Muscle layer of colon (tissue), 2 donors: Measurements from ENCODE around the gene TRAPPC10.
A peak's percentile ranks its signal among the peaks of the same experiment; 100 is the strongest.

Source experiments
- H3K27ac ChIP-seq: one replicate; pipeline ENCODE4 v1.7.0; 2013; ENCODE audit warnings: low read depth, mild to moderate bottlenecking, low read length, moderate library complexity
- H3K27me3 ChIP-seq, 2 donors: one replicate each; pipeline ENCODE4 v1.7.0; 2013; ENCODE audit warnings: low read length in 2 of 2, mild to moderate bottlenecking in 2 of 2; ENCODE audit not compliant: insufficient read depth in 2 of 2, control insufficient read depth in 1 of 2
- H3K36me3 ChIP-seq: one replicate; pipeline ENCODE4 v1.7.0; 2013; ENCODE audit warnings: mild to moderate bottlenecking, low read length; ENCODE audit not compliant: insufficient read depth
- H3K4me1 ChIP-seq: one replicate; pipeline ENCODE4 v1.7.0; 2013; ENCODE audit warnings: mild to moderate bottlenecking, low read length; ENCODE audit not compliant: insufficient read depth
- H3K4me3 ChIP-seq, 2 donors: one replicate each; pipeline ENCODE4 v1.7.0; 2013; ENCODE audit warnings: low read length in 2 of 2, low read depth in 1 of 2, mild to moderate bottlenecking in 1 of 2, moderate library complexity in 1 of 2
- H3K9ac ChIP-seq: one replicate; pipeline ENCODE4 v1.7.0; 2013; ENCODE audit warnings: low read length
- H3K9me3 ChIP-seq: one replicate; pipeline ENCODE4 v1.7.0; 2013; ENCODE audit warnings: mild to moderate bottlenecking, low read length
- donor health status: abdominal sarcoma.
- donor health status: Adenocarcinoma of cecum.

The TRAPPC10 gene

GRCh38 chr21:43993420-43993934 lies 18.6 kb upstream of the TRAPPC10 start:
- no peaks in the 10 kb centered on the region for H3K9me3 ChIP-seq
- no peak overlapping the region for H3K27ac ChIP-seq
- no peaks in the 10 kb centered on the region for H3K36me3 ChIP-seq
- no peak overlapping the region for H3K9ac ChIP-seq
- no peaks in the 10 kb centered on the region for H3K4me1 ChIP-seq
- H3K27me3 ChIP-seq, result no peaks in the 10 kb centered on the region
- H3K4me3 ChIP-seq, result no peak overlapping the region

- Histone ChIP-seq H3K27me3 (no peaks in the 10 kb centered on the region), H3K9ac (no peak overlapping the region), H3K4me1 (no peaks in the 10 kb centered on the region), H3K9me3 (no peaks in the 10 kb centered on the region), H3K27ac (no peak overlapping the region), H3K4me3 (no peak overlapping the region), H3K36me3 (no peaks in the 10 kb centered on the region)
Measured at GRCh38 chr21:43994085-43994484, 18.0 kb upstream of the TRAPPC10 start.

GRCh38 chr21:43994646-43995045 lies 17.5 kb upstream of the TRAPPC10 start:
- H3K4me1 ChIP-seq, result no peaks in the 10 kb centered on the region
- no peaks in the 10 kb centered on the region for H3K27me3 ChIP-seq
- H3K4me3 ChIP-seq, result no peak overlapping the region
- H3K36me3 ChIP-seq, result no peaks in the 10 kb centered on the region
- H3K9ac ChIP-seq, result no peak overlapping the region
- no peak overlapping the region for H3K27ac ChIP-seq
- no peaks in the 10 kb centered on the region for H3K9me3 ChIP-seq

GRCh38 chr21:43995521-43996105 lies 16.5 kb upstream of the TRAPPC10 start:
- H3K27ac ChIP-seq, result no peak overlapping the region
- H3K27me3 ChIP-seq, result no peaks in the 10 kb centered on the region
- H3K4me1 ChIP-seq, result no peaks in the 10 kb centered on the region
- H3K36me3 ChIP-seq, result no peaks in the 10 kb centered on the region
- H3K9ac ChIP-seq, result no peak overlapping the region
- no peak overlapping the region for H3K4me3 ChIP-seq
- no peaks in the 10 kb centered on the region for H3K9me3 ChIP-seq

- Histone ChIP-seq H3K4me3 (no peak overlapping the region), H3K9ac (no peak overlapping the region), H3K36me3 (no peaks in the 10 kb centered on the region), H3K27ac (no peak overlapping the region), H3K27me3 (no peaks in the 10 kb centered on the region), H3K4me1 (no peaks in the 10 kb centered on the region), H3K9me3 (no peaks in the 10 kb centered on the region)
Measured at GRCh38 chr21:43997766-43998742, 14.1 kb upstream of the TRAPPC10 start.

GRCh38 chr21:44000360-44000759 lies 11.7 kb upstream of the TRAPPC10 start:
- no peak overlapping the region for H3K9ac ChIP-seq
- H3K27me3 ChIP-seq, result no peaks in the 10 kb centered on the region
- no peaks in the 10 kb centered on the region for H3K4me1 ChIP-seq
- no peak overlapping the region for H3K27ac ChIP-seq
- H3K36me3 ChIP-seq, result no peaks in the 10 kb centered on the region
- no peak overlapping the region for H3K4me3 ChIP-seq
- H3K9me3 ChIP-seq, result no peaks in the 10 kb centered on the region

GRCh38 chr21:44002511-44002910 lies 9.6 kb upstream of the TRAPPC10 start:
- Histone ChIP-seq H3K9ac (no peak overlapping the region), H3K9me3 (no peaks in the 10 kb centered on the region), H3K4me1 (peaks cover 9% of the 10 kb centered on the region), H3K4me3 (no peak overlapping the region), H3K36me3 (no peaks in the 10 kb centered on the region), H3K27ac (no peak overlapping the region), H3K27me3 (no peaks in the 10 kb centered on the region)

- H3K27me3 ChIP-seq, result no peaks in the 10 kb centered on the region
- H3K4me3 ChIP-seq, result no peak overlapping the region
- no peak overlapping the region for H3K9ac ChIP-seq
- H3K9me3 ChIP-seq, result no peaks in the 10 kb centered on the region
- no peak overlapping the region for H3K27ac ChIP-seq
- no peaks in the 10 kb centered on the region for H3K36me3 ChIP-seq
- peaks cover 9% of the 10 kb centered on the region for H3K4me1 ChIP-seq
Measured at GRCh38 chr21:44003307-44003966, 8.7 kb upstream of the TRAPPC10 start.

- H3K36me3 ChIP-seq, result no peaks in the 10 kb centered on the region
- no peak overlapping the region for H3K4me3 ChIP-seq
- peaks cover 9% of the 10 kb centered on the region for H3K4me1 ChIP-seq
- H3K27ac ChIP-seq, result no peak overlapping the region
- no peaks in the 10 kb centered on the region for H3K9me3 ChIP-seq
- H3K27me3 ChIP-seq, result no peaks in the 10 kb centered on the region
- H3K9ac ChIP-seq, result no peak overlapping the region
Measured at GRCh38 chr21:44005071-44005470, 7.0 kb upstream of the TRAPPC10 start.

GRCh38 chr21:44005593-44005992 lies 6.5 kb upstream of the TRAPPC10 start:
- H3K9me3 ChIP-seq, result no peaks in the 10 kb centered on the region
- H3K9ac ChIP-seq, result no peak overlapping the region
- peaks cover 9% of the 10 kb centered on the region for H3K4me1 ChIP-seq
- no peaks in the 10 kb centered on the region for H3K36me3 ChIP-seq
- peak overlapping the region; percentile 31 for H3K27ac ChIP-seq
- H3K27me3 ChIP-seq, result no peaks in the 10 kb centered on the region
- no peak overlapping the region for H3K4me3 ChIP-seq

- Histone ChIP-seq H3K36me3 (no peaks in the 10 kb centered on the region), H3K27me3 (no peaks in the 10 kb centered on the region), H3K9me3 (no peaks in the 10 kb centered on the region), H3K9ac (no peak overlapping the region), H3K4me1 (peaks cover 12% of the 10 kb centered on the region), H3K4me3 (no peak overlapping the region), H3K27ac (peak overlapping the region; percentile 31)
Measured at GRCh38 chr21:44006017-44006619, 6.0 kb upstream of the TRAPPC10 start.
